CD4-positive, alpha-beta memory T cell (primary cell): ENCODE measurements around the gene DCDC2C. TPM values are rescaled to one million over a fixed set of nuclear protein-coding genes. Genes with fewer than 3 reads are reported as not detected.

Source experiments
- CTCF ChIA-PET: fragments of 350-600 bp; sonication (Branson Sonifier 250); formaldehyde crosslinking; loops from one replicate; lab custom pipeline; 2021; ENCODE audit warnings: inconsistent platforms; ENCODE audit not compliant: partially characterized antibody; lab: Charles Lee
- POLR2A ChIA-PET: fragments of 350-600 bp; sonication (Branson Sonifier 250); formaldehyde crosslinking; loops from one replicate; lab custom pipeline; 2021; ENCODE audit not compliant: partially characterized antibody; lab: Charles Lee
- DNase-seq, 5 donors: peaks; one replicate each; pipeline versions ENCODE4 v3.0.0 to v3.0.0-alpha.2; 2020 to 2022; ENCODE audit warnings: mixed read lengths in 1 of 5
- H3K27ac ChIP-seq: one replicate; pipeline ENCODE4 v1.7.0; 2013; ENCODE audit warnings: low read depth, low read length
- H3K27me3 ChIP-seq: 2 replicates; pipeline ENCODE4 v1.7.0; 2013; ENCODE audit warnings: mild to moderate bottlenecking, low read length, moderate library complexity; ENCODE audit not compliant: insufficient read depth
- H3K36me3 ChIP-seq: 2 replicates; pipeline ENCODE4 v1.7.0; 2013; ENCODE audit warnings: mild to moderate bottlenecking, low read length, moderate library complexity; ENCODE audit not compliant: insufficient read depth
- H3K4me1 ChIP-seq: 2 replicates; pipeline ENCODE4 v1.7.0; 2013; ENCODE audit warnings: mild to moderate bottlenecking, low read length, moderate library complexity; ENCODE audit not compliant: insufficient read depth
- H3K4me3 ChIP-seq, 2 donors: one replicate each; pipeline ENCODE4 v1.7.0; 2013; ENCODE audit warnings: low read length in 2 of 2, mild to moderate bottlenecking in 1 of 2
- H3K9me3 ChIP-seq, 2 donors: one replicate each; pipeline ENCODE4 v1.7.0; 2013; ENCODE audit warnings: low read length in 2 of 2, control low read depth in 1 of 2; ENCODE audit not compliant: control insufficient read depth in 1 of 2
- H3K27ac Mint-ChIP-seq, 7 donors: one replicate each; pipeline ENCODE4 v1.8.0; 2020 to 2021; ENCODE audit warnings: mixed read lengths in 7 of 7, mild to moderate bottlenecking in 6 of 7, inconsistent platforms in 3 of 7, moderate library complexity in 3 of 7
- H3K27me3 Mint-ChIP-seq, 2 donors: one replicate each; pipeline ENCODE4 v1.8.0; 2020 to 2021; ENCODE audit warnings: mixed read lengths in 2 of 2
- H3K36me3 Mint-ChIP-seq, 2 donors: one replicate each; pipeline ENCODE4 v1.8.0; 2020 to 2021; ENCODE audit warnings: mixed read lengths in 2 of 2, inconsistent platforms in 1 of 2, mild to moderate bottlenecking in 1 of 2
- H3K4me1 Mint-ChIP-seq, 4 donors: one replicate each; pipeline ENCODE4 v1.8.0; 2020 to 2021; ENCODE audit warnings: mixed read lengths in 4 of 4, mild to moderate bottlenecking in 1 of 4
- H3K4me3 Mint-ChIP-seq, 8 donors: one replicate each; pipeline ENCODE4 v1.8.0; 2020 to 2021; ENCODE audit warnings: mixed read lengths in 8 of 8, mild to moderate bottlenecking in 7 of 8, moderate library complexity in 6 of 8, inconsistent platforms in 3 of 8
- H3K9me3 Mint-ChIP-seq, 8 donors: one replicate each; pipeline ENCODE4 v1.8.0; 2020 to 2021; ENCODE audit warnings: mixed read lengths in 8 of 8, mild to moderate bottlenecking in 5 of 8, inconsistent platforms in 3 of 8, moderate library complexity in 1 of 8
- intact Hi-C: fragments of 100-400 bp; cut with micrococcal nuclease; formaldehyde crosslinking; loops from one replicate; pipeline ENCODE4 v1.15.1; 2023
- polyA plus RNA-seq, 2 donors: library from polyadenylated mRNA; unstranded; fragments of 300-500 nt; fragmentation: Illumina TruSeq; gene quantifications; one replicate each; pipeline ENCODE4 v1.2.3, GENCODE V29; 2021
- total RNA-seq, 2 experiments: library from RNA; stranded (reverse); gene quantifications; one replicate each; pipeline ENCODE4 v1.2.3, GENCODE V29; 2021

Gene DCDC2C
- total and polyA plus RNA-seq, 4 experiments from 2014 or later: not detected

GRCh38 chr2:3830796-3831195 is 127.4 kb downstream of the DCDC2C start:
- no peak overlapping the region for H3K4me3 Mint-ChIP-seq
- H3K27ac ChIP-seq: no peak overlapping the region
- no peaks in the 10 kb centered on the region for H3K36me3 Mint-ChIP-seq
- POLR2A ChIA-PET: no interaction called here
- H3K4me3 ChIP-seq: no peak overlapping the region
- intact Hi-C loops: no loop called here
- no peaks in the 10 kb centered on the region for H3K27me3 ChIP-seq
- H3K4me1 ChIP-seq: no peaks in the 10 kb centered on the region
- no peak overlapping the region for H3K27ac Mint-ChIP-seq
- CTCF ChIA-PET: no interaction called here
- H3K9me3 Mint-ChIP-seq: peaks cover 0 to 8% (median 0%) of the 10 kb centered on the region in 8 donors
- H3K4me1 Mint-ChIP-seq: no peaks in the 10 kb centered on the region
- no peaks in the 10 kb centered on the region for H3K9me3 ChIP-seq
- DNase-seq: no peak
- H3K27me3 Mint-ChIP-seq: peaks cover 0 to 11% of the 10 kb centered on the region in 2 donors
- no peaks in the 10 kb centered on the region for H3K36me3 ChIP-seq

- H3K27me3 Mint-ChIP-seq: peaks cover 0 to 6% of the 10 kb centered on the region in 2 donors
- no peak overlapping the region for H3K27ac ChIP-seq
- intact Hi-C loops: no loop called here
- no peak overlapping the region for H3K27ac Mint-ChIP-seq
- no peaks in the 10 kb centered on the region for H3K4me1 ChIP-seq
- no peaks in the 10 kb centered on the region for H3K4me1 Mint-ChIP-seq
- H3K36me3 ChIP-seq: no peaks in the 10 kb centered on the region
- no peak overlapping the region for H3K4me3 ChIP-seq
- H3K27me3 ChIP-seq: no peaks in the 10 kb centered on the region
- CTCF ChIA-PET: no interaction called here
- no peak for DNase-seq
- H3K4me3 Mint-ChIP-seq: no peak overlapping the region
- POLR2A ChIA-PET: no interaction called here
- no peaks in the 10 kb centered on the region for H3K9me3 ChIP-seq
- no peaks in the 10 kb centered on the region for H3K36me3 Mint-ChIP-seq
- H3K9me3 Mint-ChIP-seq: peaks cover 0 to 8% (median 4%) of the 10 kb centered on the region in 8 donors
These were observed 133.7 kb downstream of the DCDC2C start for GRCh38 chr2:3837086-3837485.

DNA sequence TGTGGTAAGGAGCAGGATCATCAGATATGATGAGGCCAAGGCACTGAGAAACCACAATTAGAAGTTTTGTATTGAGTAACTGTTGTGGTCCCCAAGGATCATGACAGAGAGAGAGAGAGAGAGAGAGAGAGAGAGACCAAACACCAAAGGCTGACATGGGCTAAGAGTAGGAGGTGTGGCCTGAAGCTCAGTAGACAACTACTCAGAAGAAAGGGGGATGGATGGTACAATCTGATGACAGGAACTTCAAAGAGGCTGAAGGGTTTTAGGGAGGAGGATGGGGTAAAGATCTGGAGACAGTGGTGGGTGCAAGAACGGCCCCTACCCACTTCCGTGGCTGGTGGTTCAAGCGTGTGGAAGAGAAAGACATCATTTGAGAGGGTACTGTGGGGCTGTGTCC is 135.0 kb downstream of the DCDC2C start:
- no peak for DNase-seq
- no peaks in the 10 kb centered on the region for H3K36me3 ChIP-seq
- no peak overlapping the region for H3K4me3 ChIP-seq
- no peak overlapping the region for H3K4me3 Mint-ChIP-seq
- H3K27ac ChIP-seq: no peak overlapping the region
- peaks cover 4 to 10% (median 7%) of the 10 kb centered on the region in 8 donors for H3K9me3 Mint-ChIP-seq
- ChIA-PET CTCF (no interaction called here), POLR2A (no interaction called here)
- no peaks in the 10 kb centered on the region for H3K27me3 ChIP-seq
- intact Hi-C loops: no loop called here
- H3K27me3 Mint-ChIP-seq: peaks cover 0 to 6% of the 10 kb centered on the region in 2 donors
- no peaks in the 10 kb centered on the region for H3K4me1 Mint-ChIP-seq
- no peaks in the 10 kb centered on the region for H3K4me1 ChIP-seq
- no peaks in the 10 kb centered on the region for H3K9me3 ChIP-seq
- H3K36me3 Mint-ChIP-seq: no peaks in the 10 kb centered on the region
- H3K27ac Mint-ChIP-seq: no peak overlapping the region

DNA sequence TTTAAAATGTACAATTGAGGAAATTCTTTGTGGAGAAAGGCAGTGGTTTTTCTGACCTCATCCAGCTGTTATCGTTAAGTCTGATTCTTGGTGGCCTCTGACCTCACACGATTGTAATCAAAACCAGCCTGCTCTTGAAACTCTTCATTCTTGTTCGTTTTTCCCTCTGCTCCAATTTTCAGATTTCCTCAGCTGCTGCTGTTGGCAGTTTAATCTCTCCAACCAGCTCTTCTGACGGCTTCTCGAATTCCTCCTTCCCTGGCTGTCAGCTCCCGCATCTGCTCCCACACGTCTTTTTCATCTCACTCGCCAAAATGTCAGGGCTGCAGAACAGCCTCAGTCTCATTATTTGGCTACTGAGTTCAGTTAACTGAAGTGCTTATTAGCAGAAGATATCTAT is 136.1 kb downstream of the DCDC2C start:
- H3K36me3 ChIP-seq: no peaks in the 10 kb centered on the region
- no peaks in the 10 kb centered on the region for H3K4me1 ChIP-seq
- H3K27me3 Mint-ChIP-seq: peaks cover 0 to 4% of the 10 kb centered on the region in 2 donors
- POLR2A ChIA-PET: no interaction called here
- no peak overlapping the region for H3K27ac ChIP-seq
- H3K27me3 ChIP-seq: no peaks in the 10 kb centered on the region
- no peaks in the 10 kb centered on the region for H3K36me3 Mint-ChIP-seq
- DNase-seq: no peak
- CTCF ChIA-PET: no interaction called here
- H3K4me3 ChIP-seq: no peak overlapping the region
- intact Hi-C loops: no loop called here
- no peak overlapping the region for H3K27ac Mint-ChIP-seq
- no peak overlapping the region for H3K4me3 Mint-ChIP-seq
- peaks cover 4 to 10% (median 8%) of the 10 kb centered on the region in 8 donors for H3K9me3 Mint-ChIP-seq
- no peaks in the 10 kb centered on the region for H3K9me3 ChIP-seq
- H3K4me1 Mint-ChIP-seq: no peaks in the 10 kb centered on the region

DNA sequence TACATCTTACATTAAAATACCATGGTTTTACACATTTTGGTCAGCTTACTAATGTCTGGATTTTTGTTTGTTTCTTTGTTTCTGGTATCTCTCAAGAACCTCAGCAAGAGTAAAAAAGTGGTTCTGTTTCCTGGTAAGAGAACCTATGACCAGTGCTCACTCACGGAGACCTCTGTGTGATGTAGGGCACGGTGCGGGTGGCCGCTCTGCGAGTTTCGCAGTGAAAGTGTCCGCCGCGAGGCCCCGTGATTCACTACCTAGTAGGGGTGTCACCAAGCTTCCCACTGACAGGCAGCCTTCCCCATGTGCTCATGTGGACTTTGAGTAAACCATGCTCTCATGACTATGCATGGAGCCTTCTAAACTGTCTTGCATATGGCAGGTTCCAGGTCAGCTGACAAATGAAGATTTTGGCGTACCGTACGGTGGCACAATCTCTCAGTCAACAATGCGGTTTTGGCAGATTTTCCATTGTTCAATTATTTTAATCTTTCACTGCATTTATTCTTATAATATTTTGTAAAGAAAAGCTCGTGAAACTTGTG is 137.3 kb downstream of the DCDC2C start:
- H3K9me3 ChIP-seq: no peaks in the 10 kb centered on the region

GRCh38 chr2:3847397-3848052 is 144.2 kb downstream of the DCDC2C start:
- no peak overlapping the region for H3K27ac Mint-ChIP-seq
- Histone ChIP-seq H3K9me3 (no peaks in the 10 kb centered on the region), H3K36me3 (no peaks in the 10 kb centered on the region), H3K27ac (no peak overlapping the region), H3K4me1 (no peaks in the 10 kb centered on the region), H3K27me3 (no peaks in the 10 kb centered on the region), H3K4me3 (no peak overlapping the region)
- H3K9me3 Mint-ChIP-seq: peaks cover 5 to 17% (median 9%) of the 10 kb centered on the region in 8 donors
- no peaks in the 10 kb centered on the region for H3K36me3 Mint-ChIP-seq
- ChIA-PET CTCF (no interaction called here), POLR2A (no interaction called here)
- peaks cover 0 to 8% of the 10 kb centered on the region in 2 donors for H3K27me3 Mint-ChIP-seq
- H3K4me1 Mint-ChIP-seq: no peaks in the 10 kb centered on the region
- no peak overlapping the region for H3K4me3 Mint-ChIP-seq
- intact Hi-C loops: no loop called here
- no peak for DNase-seq

More for the DNA sequence above, 137.3 kb downstream of the DCDC2C start:
- Mint-ChIP-seq H3K4me3 (no peak overlapping the region), H3K36me3 (no peaks in the 10 kb centered on the region), H3K9me3 (peaks cover 0 to 10% (median 7%) of the 10 kb centered on the region in 8 donors), H3K4me1 (no peaks in the 10 kb centered on the region), H3K27me3 (peaks cover 0 to 1% of the 10 kb centered on the region in 2 donors), H3K27ac (no peak overlapping the region)
- H3K4me1 ChIP-seq: no peaks in the 10 kb centered on the region
- POLR2A ChIA-PET: no interaction called here
- H3K4me3 ChIP-seq: no peak overlapping the region
- intact Hi-C loops: no loop called here
- no peak for DNase-seq
- no peaks in the 10 kb centered on the region for H3K27me3 ChIP-seq
- no peak overlapping the region for H3K27ac ChIP-seq
- CTCF ChIA-PET: interaction anchor here (1.3 kb wide), 1 partner anchor 12 kb away, joined by 3 read pairs; no protein-coding TSS in a partner anchor
- H3K36me3 ChIP-seq: no peaks in the 10 kb centered on the region

- ChIA-PET CTCF (no interaction called here), POLR2A (no interaction called here)
- Histone ChIP-seq H3K9me3 (no peaks in the 10 kb centered on the region), H3K27me3 (no peaks in the 10 kb centered on the region), H3K36me3 (no peaks in the 10 kb centered on the region), H3K4me1 (no peaks in the 10 kb centered on the region), H3K4me3 (no peak overlapping the region), H3K27ac (no peak overlapping the region)
- H3K9me3 Mint-ChIP-seq: peaks cover 2 to 25% (median 16%) of the 10 kb centered on the region in 8 donors
- no peak overlapping the region for H3K4me3 Mint-ChIP-seq
- DNase-seq: no peak
- intact Hi-C loops: no loop called here
- no peaks in the 10 kb centered on the region for H3K4me1 Mint-ChIP-seq
- H3K36me3 Mint-ChIP-seq: no peaks in the 10 kb centered on the region
- peaks cover 0 to 8% of the 10 kb centered on the region in 2 donors for H3K27me3 Mint-ChIP-seq
- H3K27ac Mint-ChIP-seq: no peak overlapping the region
These were observed 145.4 kb downstream of the DCDC2C start for GRCh38 chr2:3848776-3849175.
